22Rv1 (cell line): ENCODE measurements around the gene SDSL.
A peak's percentile ranks its signal among the peaks of the same experiment; 100 is the strongest.

Experiments used
- H3K27ac ChIP-seq: fragments of 450-650 bp; 2 replicates; pipeline ENCODE4 v1.5.1; 2017
- ZFX ChIP-seq: fragments of 450-650 bp; IDR thresholded peaks from 2 replicates; pipeline ENCODE4 v1.6.1; 2017; ENCODE audit warnings: antibody characterized with exemption, borderline replicate concordance
- TF ChIP-seq, protein P1 (sequence below): fragments of 450-650 bp; IDR thresholded peaks from 2 replicates; pipeline ENCODE4 v1.5.1; 2017; ENCODE audit warnings: mild to moderate bottlenecking

The SDSL gene

DNA sequence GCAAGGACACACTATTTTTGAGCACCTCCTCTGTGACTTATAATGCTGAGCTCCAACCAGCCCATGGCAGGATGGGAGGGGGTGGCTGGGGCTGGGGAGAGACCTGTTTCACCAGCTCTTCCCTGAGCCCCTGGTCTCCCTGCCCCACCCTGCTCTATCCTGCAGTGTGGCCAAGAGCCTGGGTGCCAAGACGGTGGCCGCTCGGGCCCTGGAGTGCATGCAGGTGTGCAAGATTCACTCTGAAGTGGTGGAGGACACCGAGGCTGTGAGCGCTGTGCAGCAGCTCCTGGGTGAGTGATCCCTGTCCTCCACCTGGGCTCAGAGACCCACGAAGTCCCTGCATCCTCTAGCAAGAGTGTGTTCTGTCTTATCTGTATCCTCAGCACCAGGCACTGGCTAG is 14.4 kb downstream of the SDSL start:
- TF ChIP-seq ZFX = no peak
- H3K27ac ChIP-seq = no peak overlapping the region

DNA sequence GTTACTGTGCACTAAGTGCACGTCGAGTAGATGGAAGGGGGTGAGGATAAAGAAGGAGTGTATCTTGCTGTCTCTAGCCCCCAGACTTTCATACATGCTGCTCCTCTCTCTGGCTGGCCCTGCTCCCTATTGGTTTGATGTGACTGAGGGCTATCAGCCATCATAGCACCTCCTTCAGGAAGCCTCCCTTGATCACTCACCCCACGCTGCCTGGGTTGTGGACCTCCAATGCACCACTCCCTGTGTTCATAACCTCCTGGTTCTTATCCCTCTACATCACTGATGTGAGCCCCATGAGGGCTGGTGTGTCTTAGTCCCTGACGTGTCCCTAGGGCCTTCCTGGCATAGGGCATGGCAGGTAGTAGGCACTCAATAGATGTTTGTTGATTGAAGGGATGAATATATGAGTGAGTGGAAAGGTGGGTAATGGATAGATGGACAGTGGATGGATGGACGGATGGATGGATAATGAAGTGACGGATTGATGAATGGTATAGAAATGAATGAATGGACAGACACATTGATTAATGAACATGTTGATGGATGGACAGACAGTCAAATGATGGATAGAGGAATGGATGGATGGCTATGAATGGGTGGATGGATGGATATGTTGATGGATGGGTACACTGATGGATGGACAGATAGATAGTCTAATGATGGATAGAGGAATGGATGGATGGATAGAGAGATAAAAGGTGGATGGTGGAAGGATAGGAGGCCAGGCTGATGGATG is 15.0 kb downstream of the SDSL start:
- no peak overlapping the region for H3K27ac ChIP-seq
- TF ChIP-seq, protein P1, sequence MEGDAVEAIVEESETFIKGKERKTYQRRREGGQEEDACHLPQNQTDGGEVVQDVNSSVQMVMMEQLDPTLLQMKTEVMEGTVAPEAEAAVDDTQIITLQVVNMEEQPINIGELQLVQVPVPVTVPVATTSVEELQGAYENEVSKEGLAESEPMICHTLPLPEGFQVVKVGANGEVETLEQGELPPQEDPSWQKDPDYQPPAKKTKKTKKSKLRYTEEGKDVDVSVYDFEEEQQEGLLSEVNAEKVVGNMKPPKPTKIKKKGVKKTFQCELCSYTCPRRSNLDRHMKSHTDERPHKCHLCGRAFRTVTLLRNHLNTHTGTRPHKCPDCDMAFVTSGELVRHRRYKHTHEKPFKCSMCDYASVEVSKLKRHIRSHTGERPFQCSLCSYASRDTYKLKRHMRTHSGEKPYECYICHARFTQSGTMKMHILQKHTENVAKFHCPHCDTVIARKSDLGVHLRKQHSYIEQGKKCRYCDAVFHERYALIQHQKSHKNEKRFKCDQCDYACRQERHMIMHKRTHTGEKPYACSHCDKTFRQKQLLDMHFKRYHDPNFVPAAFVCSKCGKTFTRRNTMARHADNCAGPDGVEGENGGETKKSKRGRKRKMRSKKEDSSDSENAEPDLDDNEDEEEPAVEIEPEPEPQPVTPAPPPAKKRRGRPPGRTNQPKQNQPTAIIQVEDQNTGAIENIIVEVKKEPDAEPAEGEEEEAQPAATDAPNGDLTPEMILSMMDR = no peak
- TF ChIP-seq ZFX = no peak

DNA sequence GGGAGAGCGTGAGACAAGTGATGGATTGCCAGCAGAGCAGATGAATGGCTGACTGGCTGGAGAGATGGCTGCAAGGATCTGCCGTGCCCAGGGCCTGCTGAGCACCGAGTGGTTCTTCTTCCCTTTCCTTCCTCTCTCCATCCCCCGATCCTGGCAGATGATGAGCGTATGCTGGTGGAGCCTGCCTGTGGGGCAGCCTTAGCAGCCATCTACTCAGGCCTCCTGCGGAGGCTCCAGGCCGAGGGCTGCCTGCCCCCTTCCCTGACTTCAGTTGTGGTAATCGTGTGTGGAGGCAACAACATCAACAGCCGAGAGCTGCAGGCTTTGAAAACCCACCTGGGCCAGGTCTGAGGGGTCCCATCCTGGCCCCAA is 15.5 kb downstream of the SDSL start:
- TF ChIP-seq ZFX = no peak
- TF ChIP-seq, protein P1 = no peak
- no peak overlapping the region for H3K27ac ChIP-seq

DNA sequence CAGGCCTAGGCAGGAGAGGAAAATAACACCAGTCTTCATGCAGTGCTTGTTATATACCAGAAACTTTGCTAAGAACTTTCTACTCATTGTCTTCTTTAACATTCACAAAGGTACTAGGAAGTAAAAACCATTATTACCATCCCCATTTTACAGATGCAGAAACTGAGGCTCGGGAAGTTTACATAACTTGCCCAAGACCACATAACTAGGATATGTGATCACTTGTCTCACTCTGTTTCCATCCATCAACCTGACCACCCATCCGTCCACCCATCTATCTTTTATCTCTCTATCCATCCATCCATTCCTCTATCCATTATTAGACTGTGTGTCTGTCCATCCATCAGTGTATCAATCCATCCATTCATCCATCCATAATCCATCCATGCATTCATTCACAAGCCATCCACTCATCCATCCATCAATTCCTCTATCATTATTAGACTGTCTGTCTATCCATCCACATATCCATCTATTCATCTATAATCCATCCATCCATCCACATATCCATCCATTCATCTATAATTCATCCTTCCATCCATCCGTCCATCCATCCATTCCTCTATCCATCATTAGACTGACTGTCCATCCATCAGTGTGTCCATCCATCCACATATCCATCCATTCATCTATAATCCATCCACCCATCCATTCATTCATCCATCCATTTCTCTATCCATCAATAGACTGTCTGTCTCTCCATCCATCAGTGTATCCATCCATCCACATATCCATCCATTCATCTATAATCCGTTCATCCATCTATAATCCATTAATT is 16.5 kb downstream of the SDSL start:
- no peak overlapping the region for H3K27ac ChIP-seq
- TF ChIP-seq ZFX = no peak
- TF ChIP-seq, protein P1 = no peak

DNA sequence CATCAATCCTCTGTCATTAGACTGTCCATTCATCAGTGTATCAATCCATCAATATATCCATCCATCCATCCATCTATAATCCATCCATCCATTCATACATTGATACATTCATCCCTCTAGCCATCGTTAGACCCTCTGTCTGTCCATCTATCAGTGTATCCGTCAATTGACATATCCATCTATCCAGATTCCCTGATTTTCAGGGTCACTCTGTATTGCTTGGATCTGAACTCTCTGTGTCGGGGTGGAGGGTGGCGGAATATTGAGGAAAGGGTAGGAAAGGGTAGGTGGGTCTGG is 17.1 kb downstream of the SDSL start:
- no peak overlapping the region for H3K27ac ChIP-seq
- no peak for TF ChIP-seq ZFX
- TF ChIP-seq, protein P1 = no peak

DNA sequence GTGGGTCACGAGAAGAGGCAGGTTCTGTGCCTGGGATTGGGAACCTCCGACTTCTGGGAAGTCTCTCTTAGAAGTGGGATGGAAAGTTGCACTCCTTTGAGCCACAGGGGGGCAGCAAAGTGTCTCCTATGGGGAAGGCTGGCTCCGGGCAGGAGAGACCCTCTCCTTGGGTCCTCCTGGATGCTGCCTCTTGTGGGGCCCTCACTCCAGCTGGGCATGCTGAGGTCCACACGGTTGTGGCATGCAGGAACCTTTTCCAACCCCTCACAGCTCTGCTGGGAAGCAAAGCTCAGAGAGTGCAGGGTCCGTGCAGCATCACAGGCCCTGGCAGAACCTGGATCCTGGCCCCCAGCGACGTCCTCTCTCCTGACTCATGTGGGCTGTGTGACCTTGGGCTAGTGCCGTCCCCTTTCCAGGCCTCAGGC is 17.4 kb downstream of the SDSL start:
- TF ChIP-seq, protein P1 = peak; percentile 96
- no peak for TF ChIP-seq ZFX
- H3K27ac ChIP-seq = no peak overlapping the region

DNA sequence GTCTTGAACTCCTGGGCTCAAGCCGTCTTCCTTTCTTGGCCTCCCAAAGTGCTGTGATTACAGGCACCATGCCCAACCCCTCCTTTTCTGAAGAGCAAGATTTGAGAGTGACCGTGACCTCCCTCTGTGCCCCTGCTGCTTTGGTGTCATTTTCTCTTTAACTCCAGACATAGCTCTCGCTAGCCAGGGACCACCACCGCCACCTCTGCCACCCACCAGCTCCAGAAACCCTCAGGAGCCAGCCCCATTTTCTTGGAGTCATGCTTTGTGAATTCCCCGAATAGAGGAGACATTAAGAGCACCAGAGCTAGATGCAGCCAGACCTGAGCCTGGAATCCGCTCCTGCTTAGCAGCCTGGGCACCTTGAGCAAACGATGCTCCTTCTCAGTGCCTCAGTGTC is 18.2 kb downstream of the SDSL start:
- TF ChIP-seq, protein P1 = no peak
- no peak for TF ChIP-seq ZFX
- no peak overlapping the region for H3K27ac ChIP-seq
